Measurements from ENCODE around the gene CLK2.
"Not testable (repeated sequence)": the region's sequence is repeated elsewhere in the genome, so short reads cannot be mapped to it uniquely, and the experiment has no call there.

CLK2 gene

DNA sequence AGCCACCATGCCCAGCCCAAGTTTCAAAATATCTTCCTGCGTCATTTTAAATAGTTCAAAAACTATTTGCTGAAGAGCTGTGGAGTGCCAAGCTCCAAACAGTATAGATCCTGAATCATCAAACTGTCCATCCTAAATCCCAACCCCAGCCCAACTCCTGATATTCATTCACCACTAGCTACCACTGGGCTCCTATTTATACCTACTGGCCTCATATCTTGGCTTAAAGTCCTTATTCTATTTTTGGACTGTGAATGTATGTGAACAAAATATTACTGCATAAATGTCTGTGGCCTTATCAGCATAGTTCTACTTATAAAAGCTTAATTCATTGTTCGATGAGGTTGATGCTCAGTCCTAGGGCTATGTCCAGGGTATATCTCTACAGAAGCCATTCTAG is 5.9 kb downstream of the CLK2 start:
- no peak for DNase-seq (ENCODE audit: low spot score)

DNA sequence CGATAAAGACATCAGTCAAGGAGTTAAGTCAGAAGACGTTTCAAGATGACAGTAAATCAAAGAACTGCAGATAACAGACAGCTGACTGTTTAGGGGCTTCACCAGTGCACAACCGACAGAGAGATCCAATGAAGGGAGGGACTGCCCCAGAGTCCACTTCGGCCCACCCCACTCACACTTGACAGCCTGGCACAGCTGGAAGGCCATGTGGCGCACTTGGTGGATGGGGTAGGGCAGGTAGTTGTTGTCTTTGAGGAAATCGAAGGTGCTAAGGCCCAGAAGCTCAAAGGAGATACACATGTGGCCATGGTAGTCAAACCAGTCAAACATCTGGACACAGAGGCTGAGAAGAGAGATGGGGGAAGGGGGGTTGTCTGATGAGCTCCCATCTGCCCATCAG is 6.8 kb downstream of the CLK2 start:
- no peak for DNase-seq (ENCODE audit: low spot score)

- no peak for DNase-seq (ENCODE audit: low spot score)
Observed at GRCh38 chr1:155263067-155263466, 10.2 kb downstream of the CLK2 start.

DNA sequence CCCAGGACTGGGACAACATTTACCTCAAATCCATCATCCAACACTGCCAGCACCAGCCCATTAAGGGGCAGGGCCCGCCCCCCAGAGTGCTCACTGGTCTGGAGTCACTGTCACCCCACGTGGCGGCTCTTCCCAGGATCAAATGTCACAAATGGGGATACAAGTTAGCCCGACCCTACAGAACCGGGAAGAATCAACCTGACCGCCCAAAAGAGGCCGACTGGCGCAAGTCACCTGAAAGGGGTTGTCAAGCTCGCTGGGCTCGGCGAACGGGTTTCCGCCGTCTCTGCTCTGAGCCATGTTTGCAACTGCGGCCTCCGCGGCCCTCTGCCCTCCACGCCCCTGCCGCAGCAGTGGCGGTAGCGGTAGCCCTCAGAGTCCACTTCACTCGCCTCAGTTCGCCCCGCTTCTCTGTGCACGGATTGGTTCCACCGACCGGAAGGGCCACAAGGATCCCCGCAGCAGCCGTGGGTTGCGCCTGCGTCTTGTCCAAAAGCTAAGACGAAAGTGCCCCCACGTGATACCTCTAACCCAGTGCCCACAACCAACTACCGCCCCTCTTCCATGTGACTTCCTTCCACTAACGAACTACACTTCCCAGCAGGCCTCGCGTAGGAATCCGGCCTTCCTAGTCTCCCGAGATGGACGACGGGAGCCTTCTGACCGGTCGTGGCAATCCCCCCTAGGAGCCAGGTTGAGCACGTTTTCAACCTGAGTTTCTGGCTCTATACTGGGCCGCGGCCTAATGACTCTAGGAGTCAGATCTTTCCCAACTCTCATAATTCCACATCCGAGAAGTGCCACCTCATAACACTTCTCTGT is 11.2 kb downstream of the CLK2 start, which contains the start of gene SCAMP3:
TSS of gene SCAMP3 (minus strand) at position 509 of the 822 bp plus-strand sequence. CDS start at position 300, 209 bp downstream.
- DNase-seq (ENCODE audit: low spot score) = peak; percentile 98

DNA sequence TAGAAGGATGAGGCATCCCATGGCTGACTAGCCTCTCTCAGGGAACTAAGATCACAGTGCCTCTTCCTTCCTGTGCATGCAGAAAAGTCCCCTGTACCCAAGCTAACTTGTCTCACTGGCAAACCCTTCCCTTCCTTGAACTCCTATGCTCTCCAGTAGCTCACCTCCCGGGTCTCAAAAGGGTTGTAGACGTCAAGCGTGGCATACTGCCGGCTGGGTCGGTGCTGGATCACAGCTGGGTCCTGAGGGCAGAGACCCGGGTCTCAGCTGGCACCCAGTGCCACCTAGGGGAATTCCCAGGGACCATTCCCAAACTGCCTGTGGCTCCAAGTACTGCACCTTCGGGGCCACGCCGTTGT is 11.8 kb downstream of the CLK2 start:
- DNase-seq (ENCODE audit: low spot score) = peak; percentile 66

DNA sequence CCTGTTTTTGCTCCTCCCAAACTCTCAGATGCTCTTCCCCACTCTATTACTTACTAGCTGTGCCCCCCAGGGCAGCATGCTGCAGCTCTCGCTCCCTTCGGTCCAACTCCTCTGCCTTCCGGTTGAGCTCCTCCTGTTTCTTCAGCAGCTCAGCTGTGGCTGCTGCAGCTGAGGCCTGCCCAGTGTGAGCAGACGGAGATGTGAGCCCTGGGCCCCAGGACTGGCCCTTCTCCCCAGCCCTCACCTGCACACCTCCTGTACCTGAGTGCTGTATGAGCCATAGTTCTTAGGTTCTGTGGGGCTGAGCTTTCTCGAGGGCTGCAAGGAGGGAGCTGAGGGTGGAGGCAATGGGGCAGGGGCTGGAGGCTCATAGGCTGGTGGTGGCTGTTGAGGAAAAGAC is 13.0 kb downstream of the CLK2 start:
- DNase-seq (ENCODE audit: low spot score) = no peak

DNA sequence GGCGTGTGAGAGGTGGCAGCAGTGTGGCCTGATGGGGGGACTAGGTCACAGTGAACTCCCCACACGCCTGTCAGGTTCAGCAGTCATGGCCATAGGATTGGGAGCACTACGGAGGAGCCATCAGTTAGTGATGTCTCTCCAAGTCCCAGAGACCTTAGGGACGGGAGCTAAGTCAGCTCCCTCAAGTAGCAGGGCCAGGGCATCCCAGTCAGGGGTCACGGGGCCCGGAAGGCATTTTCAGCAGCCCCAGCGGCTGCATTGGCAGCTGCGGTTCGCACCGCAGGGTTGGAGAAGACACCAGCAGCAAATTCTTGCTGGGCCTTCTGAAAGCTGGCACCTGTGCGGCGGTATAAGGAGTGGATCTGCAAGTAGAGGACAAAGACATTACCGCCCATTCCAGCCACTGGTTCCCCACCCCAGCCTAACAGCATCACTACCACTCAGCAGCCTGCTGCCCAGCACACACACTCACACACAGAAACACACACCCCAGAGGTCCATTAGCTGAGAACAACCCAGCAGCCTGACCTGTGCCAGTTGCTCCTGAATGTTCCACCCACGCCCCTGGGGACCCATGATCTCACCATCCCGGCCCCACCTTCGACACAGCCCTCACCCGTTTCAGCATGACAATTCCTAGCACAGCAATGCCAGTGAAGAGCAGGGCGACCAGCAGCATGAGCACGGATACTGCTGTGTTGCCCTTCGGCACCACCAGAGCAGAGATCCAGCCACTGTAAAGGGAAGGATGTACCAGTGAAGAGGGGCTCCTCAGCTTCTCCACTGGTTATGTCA is 17.0 kb downstream of the CLK2 start:
- no peak for DNase-seq (ENCODE audit: low spot score)

- peak; percentile 74 for DNase-seq (ENCODE audit: low spot score)
Observed at GRCh38 chr1:155255243-155256007, 17.9 kb downstream of the CLK2 start, which contains the start of gene ENTREP3. TSS of gene ENTREP3 (minus strand) at chr1:155255483. CDS start at chr1:155254877, 606 bp downstream.

DNA sequence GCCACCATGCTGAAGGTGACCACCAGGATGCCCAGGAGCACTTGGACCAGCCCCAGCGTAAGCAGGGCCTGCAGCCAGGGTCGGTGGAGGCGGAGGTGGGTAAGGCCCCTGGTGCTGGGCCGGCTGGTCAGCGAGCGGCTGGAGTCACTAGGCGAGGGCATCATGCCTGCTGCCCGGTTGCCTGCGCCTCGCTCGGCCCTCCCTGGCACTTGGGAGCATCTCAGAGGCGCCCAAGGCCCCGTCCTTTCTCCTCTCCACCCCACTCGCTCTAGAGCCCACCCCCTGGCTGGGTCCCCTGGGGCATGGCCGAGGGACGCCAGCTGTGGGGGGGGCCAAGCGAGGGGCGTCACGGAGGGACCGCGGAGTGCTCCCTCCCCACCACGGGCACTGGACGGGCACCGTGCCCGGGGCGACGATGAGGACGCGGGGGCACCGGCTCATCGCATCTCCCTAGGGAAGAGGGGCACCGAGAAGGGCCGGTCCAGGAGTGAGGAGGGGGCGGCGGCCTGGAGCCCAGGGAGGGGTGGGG is 18.5 kb downstream of the CLK2 start:
- DNase-seq (ENCODE audit: low spot score) = no peak

GRCh38 chr1:155254228-155254713 is 19.0 kb downstream of the CLK2 start:
- peak; percentile 45 for DNase-seq (ENCODE audit: low spot score)

DNA sequence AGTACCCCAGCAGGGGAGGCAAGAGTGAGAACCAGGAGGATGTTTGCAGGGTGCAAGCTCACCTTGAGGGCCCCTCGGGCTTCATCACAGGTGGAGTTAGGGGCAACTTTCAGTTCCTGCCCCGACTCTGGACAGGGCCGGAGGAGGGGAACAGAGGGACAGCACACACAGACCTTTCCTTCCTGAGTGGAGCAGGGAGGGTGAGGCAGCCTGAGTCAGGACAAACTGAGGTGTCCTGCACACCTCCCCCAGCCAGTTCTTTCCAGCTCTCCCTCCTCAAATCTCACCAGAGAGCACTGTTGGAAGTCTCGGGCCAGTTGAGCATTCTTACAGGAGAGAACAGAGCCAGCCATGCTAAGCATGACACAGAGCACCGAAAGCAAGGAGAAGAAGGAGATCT is 19.5 kb downstream of the CLK2 start:
- DNase-seq (ENCODE audit: low spot score) = peak; percentile 82

- DNase-seq (ENCODE audit: low spot score) = no peak
Observed at GRCh38 chr1:155253208-155253607, 20.1 kb downstream of the CLK2 start.

DNA sequence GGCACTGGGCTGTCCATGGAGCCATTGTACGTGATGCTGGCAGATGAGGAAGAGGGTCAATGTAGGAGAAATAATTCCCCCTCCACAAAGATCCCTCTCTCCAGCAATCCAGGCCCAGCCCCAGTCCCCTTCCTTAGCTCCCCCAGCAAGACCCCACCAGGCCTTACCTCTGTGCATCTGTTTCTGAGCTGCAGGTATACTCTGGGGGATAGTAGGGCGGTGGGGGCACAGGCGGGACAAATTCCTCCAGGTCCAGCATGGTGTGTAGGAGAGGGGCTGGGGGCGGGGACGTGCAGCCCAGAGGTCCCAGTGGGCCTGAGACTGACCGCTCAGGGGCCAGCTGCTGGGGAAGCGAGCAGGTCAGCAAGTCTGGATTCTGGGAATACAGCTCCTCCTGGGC is 21.7 kb downstream of the CLK2 start:
- no peak for DNase-seq (ENCODE audit: low spot score)

GRCh38 chr1:155250633-155251449 is 22.5 kb downstream of the CLK2 start:
- peak; percentile 90 for DNase-seq (ENCODE audit: low spot score)

- no peak for DNase-seq (ENCODE audit: low spot score)
Observed at GRCh38 chr1:155250246-155250632, 23.1 kb downstream of the CLK2 start.

DNA sequence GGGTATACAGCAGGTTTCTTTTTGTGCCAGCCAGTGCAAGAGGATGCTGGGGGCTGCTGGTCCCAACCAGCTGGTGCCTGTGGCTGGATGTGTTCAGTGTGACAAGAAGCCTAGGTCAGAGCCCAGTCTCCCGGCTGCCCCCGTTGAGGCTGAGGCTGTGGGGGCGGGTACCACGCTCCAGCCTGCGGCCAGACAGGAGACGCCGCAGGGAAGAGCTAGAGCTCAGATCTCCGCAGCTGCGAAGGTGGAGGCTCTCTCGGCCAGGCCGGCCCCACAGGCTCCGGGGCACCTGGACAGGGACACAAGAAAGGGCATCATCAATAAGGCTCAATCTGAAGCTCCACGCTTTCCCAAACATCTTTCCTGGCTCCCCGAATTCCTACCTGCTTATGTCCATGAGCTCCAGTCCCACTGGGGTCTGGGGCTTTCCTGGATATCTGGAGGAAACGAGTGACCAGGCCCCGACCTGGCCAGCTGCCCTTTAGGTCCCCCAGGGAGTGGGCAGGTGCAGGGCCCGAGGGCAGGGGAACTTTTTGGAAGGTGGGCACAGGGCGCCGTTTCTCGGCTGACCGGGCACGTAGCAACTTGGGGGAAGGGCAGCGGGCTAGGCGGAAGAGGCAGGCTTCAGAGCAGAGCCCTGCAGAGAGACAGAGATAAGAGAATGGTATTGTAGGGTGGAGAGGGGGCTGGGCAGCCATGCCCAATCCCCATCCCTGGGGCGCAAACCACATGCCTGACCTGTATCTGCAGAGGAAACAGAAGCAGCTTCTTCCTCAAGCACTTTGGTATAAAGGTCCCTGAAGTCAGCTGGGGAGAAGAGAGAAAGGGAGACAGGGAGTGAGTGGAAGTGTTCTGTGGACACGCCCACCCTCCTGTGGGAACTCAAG is 25.4 kb downstream of the CLK2 start:
- no peak for DNase-seq (ENCODE audit: low spot score)

GRCh38 chr1:155246796-155247195 is 26.5 kb downstream of the CLK2 start:
- DNase-seq (ENCODE audit: low spot score) = not testable (repeated sequence)

DNA sequence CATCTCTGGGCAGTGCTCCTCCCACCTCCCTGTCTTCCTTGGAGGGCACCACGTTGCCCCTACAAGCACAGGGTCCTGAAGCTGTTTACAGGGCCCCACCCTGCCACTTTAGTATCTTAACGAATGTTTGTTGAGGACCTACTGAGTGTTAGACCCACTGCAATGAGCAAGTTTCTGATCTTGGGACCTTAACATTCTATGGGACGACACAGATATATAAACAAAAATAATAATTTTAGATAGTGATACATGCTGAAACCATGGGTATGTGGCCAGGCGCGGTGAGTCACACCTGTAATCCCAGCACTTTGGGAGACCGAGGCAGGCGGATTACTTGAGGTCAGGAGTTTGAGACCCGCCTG is 28.2 kb downstream of the CLK2 start:
- DNase-seq (ENCODE audit: low spot score) = no peak

DNA sequence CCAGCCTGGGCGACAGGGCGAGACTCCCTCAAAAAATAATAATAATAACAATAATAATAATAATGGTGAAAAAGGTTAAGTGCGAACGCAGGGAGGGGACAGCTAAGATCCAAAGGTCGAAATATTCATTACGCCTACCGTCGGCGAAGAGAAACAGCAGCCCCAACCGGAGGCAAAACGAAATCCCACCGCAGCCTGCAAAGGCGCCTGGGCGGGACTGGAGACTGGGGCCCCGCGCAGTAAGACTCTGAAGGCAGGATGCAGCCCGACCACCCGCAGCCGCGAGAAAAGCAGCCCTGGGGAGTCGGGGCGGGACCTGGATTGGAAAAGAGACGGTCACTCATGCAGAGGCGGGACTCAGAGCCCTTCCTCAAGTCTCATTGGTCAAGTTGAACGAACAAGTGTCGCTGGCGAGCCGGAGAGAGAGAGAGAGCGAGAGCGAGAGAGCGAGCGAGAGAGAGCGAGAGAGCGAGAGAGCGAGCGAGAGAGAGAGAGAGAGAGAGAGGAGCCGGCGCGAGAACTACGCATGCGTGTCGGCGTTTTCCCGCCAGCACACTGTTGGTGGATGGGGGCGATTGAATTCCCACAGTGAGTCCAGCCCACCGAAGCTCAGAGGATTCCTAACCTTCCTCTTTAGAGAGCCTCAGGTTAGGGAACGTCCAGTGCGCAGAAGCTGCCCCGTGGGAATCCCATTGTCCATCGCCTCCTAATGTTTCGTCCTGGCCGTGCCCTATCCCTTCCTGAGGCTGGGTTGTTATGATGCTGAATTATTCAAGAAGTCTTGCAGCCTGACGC is 28.7 kb downstream of the CLK2 start:
- DNase-seq (ENCODE audit: low spot score) = peak; percentile 99

All from RKO (cell line).